LNCaP clone FGC (cell line): Measurements from ENCODE around the gene ZFYVE19.

ENCODE experiments used
- DNase-seq: peaks from one replicate; pipeline ENCODE4 v3.0.0-alpha.2; 2011; ENCODE audit warnings: low read depth
- H3K4me3 ChIP-seq: 2 replicates; pipeline ENCODE4 v1.5.1; 2011; ENCODE audit warnings: mild to moderate bottlenecking, low read depth, low read length, control low read depth
- CTCF ChIP-seq: IDR thresholded peaks from 2 replicates; pipeline ENCODE4 v1.5.1; 2012; ENCODE audit warnings: mild to moderate bottlenecking; ENCODE audit not compliant: control insufficient read depth, insufficient read depth; ENCODE audit errors: extremely low read depth

ZFYVE19 gene

GRCh38 chr15:40845036-40845435, 38.1 kb downstream of the ZFYVE19 start:
- H3K4me3 ChIP-seq, result peak overlapping the region; percentile 80

GRCh38 chr15:40845511-40846284, 38.8 kb downstream of the ZFYVE19 start:
- peak; percentile 96 for DNase-seq
- H3K4me3 ChIP-seq, result peak overlapping the region; percentile 80

More at GRCh38 chr15:40845036-40845435, 38.1 kb downstream of the ZFYVE19 start:
- TF ChIP-seq CTCF, result no peak
- DNase-seq, result no peak

GRCh38 chr15:40846841-40847222, 39.9 kb downstream of the ZFYVE19 start:
- no peak for DNase-seq
- no peak for TF ChIP-seq CTCF
- peak overlapping the region; percentile 80 for H3K4me3 ChIP-seq

More at GRCh38 chr15:40845511-40846284, 38.8 kb downstream of the ZFYVE19 start:
- TF ChIP-seq CTCF, result no peak

- peak; percentile 88 for DNase-seq
Measured at GRCh38 chr15:40847223-40847961, 40.5 kb downstream of the ZFYVE19 start.

GRCh38 chr15:40850576-40851112, 43.8 kb downstream of the ZFYVE19 start:
- H3K4me3 ChIP-seq, result no peak overlapping the region
- no peak for TF ChIP-seq CTCF
- no peak for DNase-seq

More at GRCh38 chr15:40847223-40847961, 40.5 kb downstream of the ZFYVE19 start:
- TF ChIP-seq CTCF, result no peak
- peak overlapping the region; percentile 80 for H3K4me3 ChIP-seq

- no peak overlapping the region for H3K4me3 ChIP-seq
- no peak for TF ChIP-seq CTCF
- no peak for DNase-seq
Measured at GRCh38 chr15:40852529-40852928, 45.6 kb downstream of the ZFYVE19 start.
